Stimulated activated CD4-positive, alpha-beta T cell treated with anti-CD3 and anti-CD28 coated beads, Interleukin-15, amount 100 ng/mL, for 48 hours (primary cell): ENCODE data around the gene ZNF362.

ENCODE experiments used
- DNase-seq, 2 donors: peaks; one replicate each; pipeline ENCODE4 v3.0.0-alpha.2; 2020; ENCODE audit warnings: low read depth in 2 of 2

The ZNF362 gene

DNA sequence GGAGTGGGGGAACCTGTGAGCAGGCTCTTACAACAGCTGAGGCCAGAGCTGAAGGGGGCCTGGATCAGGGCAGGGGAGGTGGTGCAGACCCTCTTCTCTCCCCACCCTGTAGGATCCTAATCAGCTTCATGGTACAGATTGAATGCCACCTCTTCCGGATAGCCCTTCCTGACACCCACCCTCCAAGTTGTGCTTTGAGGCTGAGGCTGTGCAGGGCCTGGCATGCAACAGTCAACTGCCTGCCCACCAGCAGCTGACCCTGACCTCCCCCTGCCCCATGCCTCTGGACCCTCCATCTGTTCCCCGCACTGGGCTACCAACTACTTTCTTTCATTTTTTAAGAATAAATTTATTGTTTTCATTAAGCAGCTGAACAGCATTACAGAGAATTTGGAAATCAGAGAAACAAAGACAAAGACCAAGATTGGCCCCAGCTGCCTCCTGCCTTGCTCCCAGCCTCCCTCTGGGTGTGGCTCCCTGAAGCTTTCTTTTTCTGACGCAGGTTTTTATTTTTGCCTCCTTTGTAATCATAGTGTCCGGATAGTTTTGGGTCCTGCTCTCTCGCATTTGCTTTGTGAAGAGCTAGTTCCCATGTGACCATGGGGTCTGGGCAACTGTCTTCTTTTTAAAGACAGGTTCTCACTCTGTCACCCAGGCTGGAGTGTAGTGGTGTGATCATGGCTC lies 12.8 kb downstream of the ZNF362 start:
- DNase-seq = no peak

DNA sequence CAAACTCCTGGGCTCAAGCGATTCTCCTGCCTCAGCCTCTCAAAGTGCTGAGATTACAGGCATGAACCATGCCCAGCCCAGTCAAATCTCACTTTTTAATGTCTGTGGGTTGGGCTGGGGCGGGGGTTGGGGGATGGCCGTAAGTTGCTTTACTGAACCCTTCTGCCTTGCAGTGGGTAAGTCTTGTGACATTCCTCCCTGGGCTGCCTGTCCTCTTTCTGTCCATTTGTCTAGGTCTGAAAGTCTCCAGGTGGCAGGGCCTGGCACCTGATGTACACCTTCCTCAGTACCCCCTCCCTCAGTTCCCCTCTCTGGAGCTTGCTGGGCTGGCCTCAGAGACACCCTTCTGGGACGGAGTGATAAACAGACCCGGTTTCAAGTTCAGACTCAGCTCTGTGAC lies 13.3 kb downstream of the ZNF362 start:
- no peak for DNase-seq

DNA sequence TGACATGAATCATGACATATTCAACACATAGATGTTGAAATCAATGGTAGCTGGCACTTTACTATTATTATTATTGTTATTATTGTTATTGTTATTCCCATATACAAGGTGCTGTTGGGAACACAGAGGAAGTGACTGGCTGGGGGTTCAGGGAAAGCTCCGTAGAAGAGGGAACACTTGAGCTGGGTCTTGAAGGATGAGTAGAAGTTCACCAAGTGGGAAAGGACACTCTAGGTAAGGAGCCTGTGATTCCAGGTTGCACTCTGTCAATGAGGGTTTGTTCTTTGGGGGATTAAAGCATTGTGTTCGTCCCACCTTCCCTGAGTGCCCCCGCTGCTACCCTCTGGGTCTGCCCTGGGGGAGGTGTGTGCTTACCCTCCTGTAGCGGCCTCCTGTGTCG lies 14.1 kb downstream of the ZNF362 start:
- no peak for DNase-seq

DNA sequence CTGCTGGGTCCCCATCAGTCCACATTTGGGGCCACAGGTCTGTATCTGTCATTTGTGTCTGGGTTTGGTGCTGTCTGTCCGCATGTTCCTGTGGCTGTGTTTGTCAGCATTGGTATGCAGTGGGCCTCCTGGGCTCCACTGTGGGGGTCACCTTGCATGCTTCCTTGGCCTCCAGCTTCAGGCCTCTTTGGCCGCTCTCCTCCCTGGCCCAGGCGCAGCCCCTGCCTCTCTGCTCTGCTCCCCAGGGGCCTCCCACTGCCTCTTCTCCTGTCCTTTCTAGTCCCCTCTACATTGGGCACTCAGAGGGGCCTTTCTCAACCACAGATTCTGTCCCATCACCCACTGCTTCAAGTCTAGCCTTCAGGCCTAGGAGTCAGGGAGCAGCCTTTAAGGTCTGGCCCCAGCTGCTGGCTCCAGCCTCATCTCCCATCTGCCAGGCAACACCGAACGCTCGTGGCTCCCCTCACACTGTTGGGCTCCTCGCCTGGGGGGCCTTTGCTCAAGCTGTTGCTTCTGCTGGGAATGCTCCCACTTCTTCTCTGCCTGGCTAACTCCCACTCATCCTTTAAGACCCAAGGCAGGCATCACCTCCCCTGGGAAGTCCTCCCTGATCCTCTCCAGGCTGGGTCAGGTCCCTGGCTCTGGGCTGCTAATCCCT lies 14.6 kb downstream of the ZNF362 start:
- DNase-seq = no peak

DNA sequence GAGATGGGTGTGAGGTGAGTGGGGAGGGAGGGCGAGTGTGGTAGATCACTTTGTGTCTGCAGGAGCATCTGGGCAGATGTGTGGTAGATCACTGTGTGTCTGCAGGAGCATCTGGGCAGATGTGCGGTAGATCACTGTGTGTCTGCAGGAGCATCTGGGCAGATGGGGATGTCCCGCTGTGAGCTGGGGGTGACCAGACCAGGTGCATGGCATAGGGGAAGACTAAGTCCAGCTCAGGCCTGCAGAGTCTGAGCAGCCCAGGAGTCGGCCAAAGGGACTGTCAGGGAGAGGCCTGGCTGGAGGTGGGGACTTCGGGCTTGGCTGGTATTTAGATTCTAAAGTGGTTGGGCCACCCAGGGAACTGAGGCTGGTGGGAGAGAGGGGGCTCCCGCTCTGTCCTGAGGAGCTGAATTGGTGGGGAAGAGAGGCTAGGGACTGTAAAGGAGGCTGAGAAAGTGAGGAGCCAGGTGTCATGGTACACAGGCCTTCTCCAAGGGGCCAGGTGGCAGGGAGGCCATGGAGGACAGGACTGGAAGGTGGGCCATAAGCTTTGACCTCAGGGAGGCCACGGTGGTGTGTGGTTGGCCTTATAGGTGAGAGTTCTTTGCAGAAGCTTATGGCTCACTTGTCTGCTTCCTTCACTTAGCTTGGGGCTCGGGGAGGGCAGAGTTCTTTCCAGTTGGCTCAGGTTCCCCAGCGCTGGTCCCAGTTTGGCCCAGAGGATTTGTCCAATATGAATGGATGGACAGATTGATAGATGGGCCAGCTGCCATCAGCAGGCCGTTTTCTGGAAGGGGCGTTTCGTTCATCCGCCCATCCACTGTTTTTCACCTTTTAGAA lies 15.6 kb downstream of the ZNF362 start:
- no peak for DNase-seq

DNA sequence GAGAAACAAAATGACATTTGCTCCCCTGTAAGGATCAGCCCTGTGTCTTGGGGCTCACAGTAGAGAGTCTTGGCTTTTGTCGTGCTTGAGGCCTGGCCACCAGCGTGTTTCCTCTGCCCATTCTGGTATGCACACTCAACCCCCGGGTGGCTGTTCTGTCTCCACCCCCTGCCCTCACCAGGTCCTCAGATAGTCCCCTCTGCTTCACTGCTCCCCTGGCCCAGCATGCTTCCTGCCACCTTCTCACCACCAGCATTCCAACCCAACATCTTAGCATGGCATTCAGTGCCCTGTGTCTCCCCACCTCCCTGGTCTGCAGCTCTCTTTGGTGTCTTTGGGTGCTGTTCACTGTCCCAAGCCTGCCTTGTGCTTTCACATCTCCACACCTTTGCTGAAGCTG lies 16.2 kb downstream of the ZNF362 start:
- DNase-seq = no peak

DNA sequence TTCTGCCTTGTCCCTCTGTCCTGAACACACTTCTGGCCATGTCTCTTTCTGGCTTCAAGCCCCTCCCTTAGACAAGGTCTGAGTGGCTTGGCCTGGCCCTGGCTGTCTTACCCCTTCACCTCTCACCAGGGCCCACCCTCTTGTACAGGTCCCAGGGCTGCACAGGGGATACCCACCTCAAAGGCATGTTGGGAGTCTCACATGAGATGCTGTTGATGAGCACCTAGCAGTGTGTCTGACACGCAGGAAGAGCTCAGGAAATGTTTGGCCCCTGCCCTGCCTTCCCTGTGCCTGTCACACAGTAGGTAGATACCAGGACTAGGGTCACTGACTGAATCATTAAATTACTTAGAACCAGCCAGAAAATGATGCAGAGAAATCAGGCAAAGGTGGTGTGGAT lies 16.6 kb downstream of the ZNF362 start:
- DNase-seq = no peak

DNA sequence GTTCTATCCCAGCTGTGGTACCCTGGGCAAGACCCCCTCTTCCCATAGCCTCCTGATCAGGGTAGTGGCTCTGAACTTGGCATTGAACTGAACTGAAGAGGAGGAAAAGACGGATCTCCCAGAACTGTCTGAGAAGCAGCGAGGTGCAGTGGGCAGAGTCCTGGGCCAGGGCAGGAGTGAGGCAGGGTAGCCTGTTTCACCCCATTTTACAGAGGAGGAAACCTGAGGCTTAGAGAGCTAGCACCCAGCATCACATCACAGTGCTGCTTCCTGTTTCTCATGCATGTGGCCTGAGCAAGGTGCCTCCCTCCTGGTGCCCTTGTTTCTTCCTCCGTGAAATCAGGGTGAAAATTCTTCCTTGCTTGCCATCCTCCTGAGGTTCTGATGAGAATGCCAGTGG lies 17.1 kb downstream of the ZNF362 start:
- DNase-seq = no peak

DNA sequence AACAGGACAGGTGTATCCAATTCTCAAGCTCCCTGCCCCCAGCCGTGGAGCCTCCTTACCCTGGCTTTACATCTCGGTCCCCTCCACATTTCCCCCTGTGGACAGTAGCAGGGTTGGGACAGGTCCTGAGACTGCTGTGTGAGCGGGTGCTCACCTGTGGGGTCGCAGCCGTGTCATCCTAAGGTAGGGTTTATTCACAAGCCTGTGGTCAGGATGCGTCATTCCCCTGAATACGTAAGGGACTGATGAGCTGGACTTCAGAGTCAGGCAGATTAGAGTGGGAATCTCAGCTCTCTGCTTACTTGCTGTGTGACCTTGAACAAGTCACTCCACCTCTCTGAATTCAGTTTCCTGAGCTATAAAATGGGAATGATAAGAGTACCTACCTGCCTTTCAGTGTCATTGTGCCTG lies 17.7 kb downstream of the ZNF362 start:
- DNase-seq = no peak

DNA sequence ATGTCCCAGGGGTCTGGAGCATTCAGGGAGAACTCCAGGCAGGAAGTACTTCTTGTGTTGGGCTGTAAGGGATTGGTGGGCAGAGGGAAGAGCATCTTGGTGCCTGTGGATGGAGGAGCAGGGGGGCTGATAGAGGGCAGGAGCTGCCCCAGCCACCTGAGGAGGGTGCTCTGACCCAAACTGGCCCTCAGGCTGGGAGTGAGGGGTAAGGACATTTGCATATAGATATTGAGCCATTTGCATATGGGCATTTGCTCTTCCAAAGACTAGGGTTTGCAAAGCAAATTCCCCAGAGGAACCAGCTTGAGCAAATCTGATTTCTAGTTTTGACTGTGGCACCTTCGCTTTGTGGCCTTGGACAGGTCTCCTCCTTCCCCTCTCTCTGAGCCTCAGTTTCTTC lies 18.2 kb downstream of the ZNF362 start:
- no peak for DNase-seq

DNA sequence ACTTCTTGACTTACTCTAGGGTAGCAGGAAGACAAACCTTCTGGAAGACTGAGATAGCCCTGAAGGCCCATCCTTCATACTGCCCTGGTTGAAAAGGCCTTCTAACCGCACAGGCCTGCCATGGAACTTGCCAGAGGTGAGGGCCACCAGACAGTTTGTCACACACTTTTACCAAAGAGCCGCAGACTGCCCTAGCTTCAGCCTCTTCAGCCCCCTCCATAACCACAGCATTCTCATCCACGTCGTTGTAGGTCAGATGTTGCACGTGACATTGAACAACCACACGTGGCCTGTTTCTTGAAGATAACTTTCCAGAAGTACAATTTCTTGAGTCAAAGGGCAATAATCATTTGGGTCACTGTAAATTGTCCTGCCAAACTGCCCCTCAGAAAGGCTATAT lies 18.9 kb downstream of the ZNF362 start:
- DNase-seq = no peak

DNA sequence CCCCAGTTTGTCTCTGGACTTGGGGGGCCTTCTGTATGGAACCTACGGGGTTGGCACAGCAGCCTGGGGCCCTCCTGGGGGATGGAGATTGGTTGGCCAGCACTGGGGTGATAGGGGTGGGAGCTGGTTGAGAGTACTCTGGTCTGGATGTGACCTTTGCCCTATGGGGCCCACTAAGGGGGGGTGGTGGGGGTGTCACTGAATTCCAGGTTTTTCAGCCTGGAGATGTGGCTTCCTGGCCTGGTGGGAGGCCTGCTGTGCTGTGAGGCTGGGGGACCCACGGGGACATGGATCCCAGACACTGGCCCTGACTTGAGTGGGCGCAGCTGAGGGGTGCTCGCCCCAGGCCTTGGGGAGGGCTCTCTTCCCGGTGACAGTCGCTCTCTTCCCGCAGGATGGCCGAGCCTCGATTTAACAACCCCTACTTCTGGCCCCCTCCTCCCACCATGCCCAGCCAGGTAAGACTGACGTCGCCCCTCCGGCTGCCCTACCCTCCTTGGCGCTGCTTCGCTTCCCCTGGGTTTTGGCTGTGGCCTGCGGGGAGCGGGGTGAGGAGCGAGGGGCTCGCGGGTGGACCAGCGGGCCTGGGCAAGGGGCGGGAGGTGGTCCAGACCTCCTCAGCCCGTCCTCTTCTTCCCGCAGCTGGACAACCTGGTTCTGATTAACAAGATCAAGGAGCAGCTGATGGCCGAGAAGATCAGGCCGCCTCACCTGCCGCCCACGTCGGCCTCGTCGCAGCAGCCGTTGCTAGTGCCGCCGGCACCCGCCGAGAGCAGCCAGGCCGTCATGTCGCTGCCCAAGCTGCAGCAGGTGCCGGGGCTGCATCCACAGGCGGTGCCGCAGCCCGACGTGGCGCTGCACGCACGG lies 19.6 kb downstream of the ZNF362 start:
- DNase-seq = no peak

DNA sequence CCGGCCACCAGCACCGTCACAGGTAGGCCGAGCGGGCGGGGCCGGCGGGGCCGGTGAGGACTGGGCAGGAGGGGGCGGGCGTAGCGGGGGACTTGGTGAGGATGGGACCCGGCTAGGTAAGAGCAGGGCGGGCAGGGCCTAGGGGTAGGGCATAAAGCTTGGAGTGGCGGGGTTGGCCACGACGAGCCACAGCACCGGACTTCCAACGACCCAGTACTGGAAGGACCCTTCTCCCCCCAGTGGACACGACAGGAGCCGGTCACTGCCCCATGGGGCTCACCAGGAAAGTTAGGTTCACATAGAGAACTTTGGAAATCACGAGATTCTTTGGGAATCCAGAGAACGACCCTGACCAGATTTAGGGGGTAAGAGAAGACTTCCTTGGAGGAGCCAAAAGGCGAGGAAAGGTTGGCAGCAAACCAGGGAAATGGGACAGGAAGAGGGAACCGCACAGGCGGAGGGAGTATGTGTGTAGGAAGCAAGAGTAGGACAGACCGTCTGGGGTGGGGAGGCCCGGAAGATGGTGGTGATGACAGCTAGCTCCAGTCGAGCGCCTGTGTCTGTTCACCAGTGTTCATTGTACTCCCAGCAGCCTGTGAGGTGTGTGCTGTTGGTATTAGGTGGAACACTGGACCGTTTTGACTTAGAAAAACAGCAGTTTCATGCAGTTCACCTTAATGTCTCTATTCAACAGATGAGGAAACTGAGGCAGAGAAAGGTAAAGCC lies 20.4 kb downstream of the ZNF362 start:
- no peak for DNase-seq

DNA sequence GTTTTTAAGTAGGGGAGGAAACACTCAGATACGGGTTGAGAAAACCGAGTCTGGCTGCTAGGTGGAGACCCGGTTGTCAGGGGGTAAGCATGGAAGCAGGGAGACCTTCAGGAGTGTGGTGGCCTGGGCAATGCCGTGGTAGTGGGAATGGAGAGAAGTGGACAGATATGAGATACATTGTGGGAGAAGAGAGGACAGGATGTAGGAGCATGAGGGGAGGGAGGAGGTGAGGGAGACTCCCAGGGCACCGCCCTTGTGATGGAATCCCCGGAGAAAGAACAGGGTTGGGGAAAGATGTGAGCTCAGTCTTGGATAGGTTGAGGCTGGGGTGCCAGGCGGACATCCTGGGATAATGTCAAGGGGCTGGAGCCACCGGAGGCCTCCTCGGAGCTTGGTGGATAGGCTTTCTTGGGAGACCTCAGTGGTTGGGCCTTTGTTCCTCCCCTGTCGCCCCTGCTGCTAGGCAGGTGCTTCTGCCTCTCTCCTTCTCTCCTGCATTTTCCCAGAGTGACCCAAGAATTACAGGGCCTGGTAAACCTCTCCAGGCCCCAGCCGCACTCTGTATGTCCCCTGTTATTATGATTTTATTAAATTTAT lies 21.3 kb downstream of the ZNF362 start:
- no peak for DNase-seq

DNA sequence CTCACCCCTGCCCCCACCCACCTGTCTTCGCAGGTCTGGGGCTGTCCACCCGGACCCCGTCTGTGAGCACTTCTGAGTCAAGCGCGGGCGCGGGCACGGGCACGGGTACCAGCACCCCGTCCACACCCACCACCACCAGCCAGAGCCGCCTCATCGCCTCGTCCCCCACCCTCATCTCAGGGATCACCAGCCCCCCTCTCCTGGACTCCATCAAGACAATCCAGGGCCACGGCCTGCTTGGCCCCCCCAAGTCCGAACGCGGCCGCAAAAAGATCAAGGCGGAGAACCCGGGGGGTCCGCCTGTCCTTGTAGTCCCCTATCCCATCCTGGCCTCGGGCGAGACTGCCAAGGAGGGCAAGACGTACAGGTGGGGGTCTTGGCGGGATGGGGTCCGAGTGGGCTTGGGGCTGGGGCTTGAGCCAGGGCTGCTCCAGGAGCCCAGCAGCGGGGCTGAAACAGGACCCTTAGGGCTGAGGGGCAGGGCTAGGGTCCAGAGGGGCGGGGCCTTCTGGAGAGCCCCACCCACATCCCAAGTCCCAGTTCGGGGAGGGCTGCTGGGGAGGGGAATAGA lies 23.9 kb downstream of the ZNF362 start:
- DNase-seq = no peak

DNA sequence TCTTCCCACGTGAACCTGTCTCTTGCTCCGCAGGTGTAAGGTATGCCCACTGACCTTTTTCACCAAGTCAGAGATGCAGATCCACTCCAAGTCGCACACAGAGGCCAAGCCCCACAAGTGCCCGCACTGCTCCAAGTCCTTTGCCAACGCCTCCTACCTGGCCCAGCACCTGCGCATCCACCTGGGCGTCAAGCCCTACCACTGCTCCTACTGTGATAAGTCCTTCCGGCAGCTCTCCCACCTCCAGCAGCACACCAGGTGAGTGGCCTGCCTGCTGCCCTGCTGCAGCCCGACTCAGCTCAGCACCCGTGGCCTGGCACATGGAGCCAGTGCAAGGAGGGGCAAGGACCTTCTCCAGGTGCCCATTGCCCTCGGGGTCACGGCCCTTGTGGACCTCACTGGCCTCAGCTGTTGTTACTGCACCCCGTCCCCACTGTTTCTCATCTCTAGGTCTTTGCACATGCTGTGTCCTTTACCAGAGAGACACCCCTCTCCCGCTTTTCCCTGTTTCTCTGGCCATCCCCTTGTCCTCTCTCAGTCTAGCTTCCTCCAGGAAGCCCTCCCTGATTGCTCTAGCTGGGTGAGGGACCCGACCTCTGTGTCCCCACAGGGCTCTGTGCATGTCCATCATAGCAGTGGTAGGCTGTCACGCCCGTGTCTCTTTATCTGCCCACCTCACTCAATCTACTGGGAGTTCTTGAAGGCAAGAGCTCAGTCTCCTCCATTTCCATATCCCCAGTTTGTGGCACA lies 25.4 kb downstream of the ZNF362 start:
- no peak for DNase-seq

DNA sequence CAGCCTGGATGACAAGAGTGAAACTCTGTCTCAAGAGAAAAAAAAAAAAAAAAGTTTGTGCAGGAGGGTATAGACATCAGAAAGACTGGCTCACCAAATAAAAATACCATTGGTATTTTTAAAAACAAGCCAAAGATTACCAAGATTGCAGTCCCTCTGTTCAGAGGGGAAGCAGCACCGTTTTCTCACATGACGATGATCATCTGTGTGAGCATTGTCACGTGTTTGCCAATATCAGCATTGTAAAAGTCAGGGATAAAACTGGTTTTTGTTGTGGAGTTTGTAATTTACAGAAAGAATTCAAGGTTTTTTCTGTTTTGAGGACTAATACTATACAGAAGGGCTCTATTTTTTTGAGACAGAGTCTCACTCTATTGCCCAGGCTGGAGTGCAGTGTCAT lies 26.5 kb downstream of the ZNF362 start:
- no peak for DNase-seq

DNA sequence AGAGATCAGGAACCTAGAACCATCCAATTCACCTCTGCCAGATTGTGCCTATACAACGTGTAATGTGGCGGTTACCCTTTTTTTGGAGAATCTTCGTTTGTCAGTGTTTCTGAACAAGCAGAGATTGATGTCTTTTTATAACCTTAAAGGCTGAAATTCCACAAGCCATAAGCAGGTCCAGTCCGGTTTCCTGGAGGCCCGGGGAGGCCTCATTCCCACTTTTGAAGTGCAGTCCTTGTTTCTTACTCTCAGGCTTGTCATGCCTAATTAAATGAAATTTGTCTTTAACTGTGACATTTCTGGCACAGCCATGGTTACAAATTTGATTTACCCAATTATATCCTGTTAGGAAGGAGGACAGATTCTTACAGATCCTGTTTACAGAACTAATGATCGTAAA lies 27.8 kb downstream of the ZNF362 start:
- no peak for DNase-seq

DNA sequence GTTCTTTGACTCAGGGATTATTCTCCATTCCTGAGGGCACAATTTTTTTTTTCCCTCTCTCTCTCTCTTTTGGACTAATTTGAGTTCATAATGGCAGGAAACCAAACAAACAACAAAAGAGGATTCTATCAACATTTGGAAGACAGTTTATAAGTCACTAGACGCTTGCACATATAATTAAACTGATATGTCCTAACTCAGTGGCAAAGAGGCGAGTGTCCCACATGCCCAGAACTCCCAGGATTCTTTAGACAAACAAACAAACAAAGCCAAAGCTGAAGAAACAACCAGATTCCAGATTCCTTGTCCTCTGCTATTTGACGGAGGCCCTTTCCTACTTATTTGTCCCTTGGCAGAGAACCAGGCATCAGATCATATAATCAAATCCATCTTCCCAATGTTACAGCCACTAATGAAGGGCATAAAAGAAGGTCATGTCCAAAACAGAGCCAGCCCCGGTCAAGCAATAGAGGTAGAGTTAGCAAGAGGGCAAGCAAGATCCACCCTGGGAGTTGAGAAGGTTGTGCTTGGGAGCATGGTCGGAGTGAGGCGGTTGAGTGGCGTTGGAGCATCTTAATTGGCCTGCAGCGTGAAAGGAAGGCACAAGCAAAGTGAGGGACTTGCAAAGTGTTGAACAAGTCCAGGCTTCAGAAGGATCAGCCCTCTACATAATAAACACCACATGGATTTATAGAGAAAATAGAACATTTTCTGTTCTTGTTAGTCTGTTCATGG lies 30.3 kb downstream of the ZNF362 start:
- no peak for DNase-seq
